Panc1 (cell line): ENCODE data around the gene TMEM31. TPM values are rescaled to one million over a fixed set of nuclear protein-coding genes. Genes with fewer than 3 reads are reported as not detected.

Experiments
- ATAC-seq: fragments of 200-7000 bp; cut with Tn5 transposase; 2 replicates; pipeline ENCODE4 v1.9.1; 2020; ENCODE audit warnings: mild to moderate bottlenecking, moderate library complexity
- BruUV-seq: library from RNA; stranded (reverse); fragments of 400-500 nt; replicated peaks from 2 replicates; lab custom pipeline; 2021; lab: Mats Ljungman, UMichigan
- CTCF ChIA-PET: fragments of 300-600 bp; sonication (Branson Sonifier 250); formaldehyde crosslinking; loops from one replicate; lab custom pipeline; 2022; ENCODE audit warnings: antibody characterized with exemption; lab: Charles Lee
- POLR2A ChIA-PET: fragments of 300-600 bp; sonication (Branson Sonifier 250); formaldehyde crosslinking; loops from one replicate; lab custom pipeline; 2022; ENCODE audit warnings: antibody characterized with exemption; lab: Charles Lee
- DNase-seq: peaks from one replicate; pipeline ENCODE4 v3.0.0-alpha.2; 2010; ENCODE audit warnings: low read depth, low spot score
- H3K27ac ChIP-seq: 2 replicates; pipeline ENCODE4 v1.5.1; 2011; ENCODE audit warnings: mild to moderate bottlenecking, low read length, inconsistent platforms
- H3K27me3 ChIP-seq: fragments of 200-500 bp; sonication (Bioruptor generic); 2 replicates; pipeline ENCODE4 v1.6.0; 2014; ENCODE audit warnings: low read length, inconsistent platforms; ENCODE audit not compliant: control insufficient read depth, insufficient read depth
- H3K36me3 ChIP-seq: fragments of 200-500 bp; sonication (Bioruptor generic); 2 replicates; pipeline ENCODE4 v1.5.1; 2014; ENCODE audit warnings: inconsistent platforms, mild to moderate bottlenecking, low read length, moderate library complexity; ENCODE audit not compliant: control insufficient read depth, insufficient read depth
- H3K4me1 ChIP-seq: 2 replicates; pipeline ENCODE4 v1.5.1; 2011; ENCODE audit warnings: inconsistent platforms, mild to moderate bottlenecking, low read length, moderate library complexity; ENCODE audit not compliant: control insufficient read depth, insufficient read depth
- H3K4me3 ChIP-seq, 2 experiments: 2 replicates each; pipeline ENCODE4 v1.5.1; 2011 to 2012; ENCODE audit warnings: low read depth in 2 of 2, low read length in 2 of 2, mild to moderate bottlenecking in 2 of 2, inconsistent platforms in 1 of 2, moderate library complexity in 1 of 2
- H3K9me3 ChIP-seq: fragments of 200-500 bp; sonication (Bioruptor generic); 2 replicates; pipeline ENCODE4 v1.5.1; 2014; ENCODE audit warnings: low read depth, mild to moderate bottlenecking, inconsistent platforms, low read length, moderate library complexity; ENCODE audit not compliant: control insufficient read depth, insufficient read depth
- POLR2AphosphoS5 ChIP-seq: IDR thresholded peaks from 2 replicates; pipeline ENCODE4 v1.6.1; 2012; ENCODE audit warnings: mild to moderate bottlenecking, low read depth, low read length, moderate library complexity
- SIN3A ChIP-seq: IDR thresholded peaks from 2 replicates; pipeline ENCODE4 v1.6.1; 2012; ENCODE audit warnings: low read depth, mild to moderate bottlenecking, low read length, moderate library complexity, borderline replicate concordance; ENCODE audit not compliant: insufficient read depth
- TCF7L2 ChIP-seq: IDR thresholded peaks from 2 replicates; pipeline ENCODE4 v1.6.1; 2011; ENCODE audit warnings: mild to moderate bottlenecking, low read depth, low read length, inconsistent platforms
- in situ Hi-C: cut with HindIII; loops from 2 replicates; pipeline ENCODE4 v1.10.0; 2016; ENCODE audit warnings: low sequenced_read_pairs, low pct_unique_long_range_greater_than_20kb
- intact Hi-C: fragments of 100-400 bp; cut with micrococcal nuclease; formaldehyde crosslinking; loops from one replicate; pipeline ENCODE4 v1.10.0; 2022; ENCODE audit not compliant: unreplicated experiment
- total RNA-seq: library from RNA; stranded (reverse); gene quantifications from one replicate; pipeline ENCODE4 v1.2.1, GENCODE V29; 2021; ENCODE audit not compliant: unreplicated experiment
- TF ChIP-seq, protein P1 (sequence below), 2 experiments: IDR thresholded peaks; 2 replicates each; pipeline ENCODE4 v1.6.1; 2011 to 2012; ENCODE audit warnings: low read depth in 2 of 2, control low read depth in 1 of 2, low read length in 1 of 2, mild to moderate bottlenecking in 1 of 2, moderate library complexity in 1 of 2; ENCODE audit not compliant: insufficient read depth in 1 of 2
- TF ChIP-seq, protein P2 (sequence below): fragments of 450-650 bp; IDR thresholded peaks from 2 replicates; pipeline ENCODE4 v1.5.1; 2017; ENCODE audit warnings: mild to moderate bottlenecking

TMEM31 gene
- total RNA-seq, 1 experiment from 2014 or later: not detected

DNA sequence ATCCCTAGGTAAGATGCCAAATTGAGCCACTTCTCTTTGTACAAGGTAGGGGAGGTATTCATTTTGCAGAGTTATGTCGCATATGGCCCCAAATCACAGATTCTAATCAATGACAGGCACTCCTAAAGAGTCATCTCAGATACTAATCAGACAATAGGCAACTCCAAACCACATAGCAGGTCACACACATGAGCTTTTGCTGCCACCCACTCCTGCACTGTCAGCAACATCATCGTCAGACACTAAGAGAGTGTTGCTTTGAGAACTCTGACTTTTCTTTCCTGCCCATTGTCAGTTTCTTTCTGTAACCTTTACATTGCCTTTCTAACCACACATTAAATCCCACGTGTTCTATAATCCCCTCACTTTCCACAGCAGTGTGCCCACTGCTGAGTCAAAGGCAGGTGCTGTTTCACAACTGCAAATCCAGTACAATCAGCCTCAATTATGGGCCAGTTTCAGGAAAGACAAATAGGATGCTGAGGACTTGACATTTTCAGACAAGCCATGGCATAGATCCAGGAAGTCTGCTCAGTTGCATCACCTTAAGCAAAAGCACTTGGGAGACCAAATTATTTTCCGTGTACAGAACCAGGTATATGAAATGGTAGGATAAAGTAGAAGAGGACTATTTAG, 23.5 kb downstream of the TMEM31 start:
- Histone ChIP-seq H3K27ac (no peak overlapping the region), H3K4me3 (no peak overlapping the region), H3K27me3 (peaks cover 9% of the 10 kb centered on the region), H3K36me3 (no peaks in the 10 kb centered on the region), H3K9me3 (no peaks in the 10 kb centered on the region), H3K4me1 (no peaks in the 10 kb centered on the region)
- ChIA-PET POLR2A (no interaction called here), CTCF (no interaction called here)
- in situ Hi-C loops: no loop called here
- TF ChIP-seq POLR2AphosphoS5 (no peak), TCF7L2 (no peak), SIN3A (no peak)
- TF ChIP-seq, protein P1, sequence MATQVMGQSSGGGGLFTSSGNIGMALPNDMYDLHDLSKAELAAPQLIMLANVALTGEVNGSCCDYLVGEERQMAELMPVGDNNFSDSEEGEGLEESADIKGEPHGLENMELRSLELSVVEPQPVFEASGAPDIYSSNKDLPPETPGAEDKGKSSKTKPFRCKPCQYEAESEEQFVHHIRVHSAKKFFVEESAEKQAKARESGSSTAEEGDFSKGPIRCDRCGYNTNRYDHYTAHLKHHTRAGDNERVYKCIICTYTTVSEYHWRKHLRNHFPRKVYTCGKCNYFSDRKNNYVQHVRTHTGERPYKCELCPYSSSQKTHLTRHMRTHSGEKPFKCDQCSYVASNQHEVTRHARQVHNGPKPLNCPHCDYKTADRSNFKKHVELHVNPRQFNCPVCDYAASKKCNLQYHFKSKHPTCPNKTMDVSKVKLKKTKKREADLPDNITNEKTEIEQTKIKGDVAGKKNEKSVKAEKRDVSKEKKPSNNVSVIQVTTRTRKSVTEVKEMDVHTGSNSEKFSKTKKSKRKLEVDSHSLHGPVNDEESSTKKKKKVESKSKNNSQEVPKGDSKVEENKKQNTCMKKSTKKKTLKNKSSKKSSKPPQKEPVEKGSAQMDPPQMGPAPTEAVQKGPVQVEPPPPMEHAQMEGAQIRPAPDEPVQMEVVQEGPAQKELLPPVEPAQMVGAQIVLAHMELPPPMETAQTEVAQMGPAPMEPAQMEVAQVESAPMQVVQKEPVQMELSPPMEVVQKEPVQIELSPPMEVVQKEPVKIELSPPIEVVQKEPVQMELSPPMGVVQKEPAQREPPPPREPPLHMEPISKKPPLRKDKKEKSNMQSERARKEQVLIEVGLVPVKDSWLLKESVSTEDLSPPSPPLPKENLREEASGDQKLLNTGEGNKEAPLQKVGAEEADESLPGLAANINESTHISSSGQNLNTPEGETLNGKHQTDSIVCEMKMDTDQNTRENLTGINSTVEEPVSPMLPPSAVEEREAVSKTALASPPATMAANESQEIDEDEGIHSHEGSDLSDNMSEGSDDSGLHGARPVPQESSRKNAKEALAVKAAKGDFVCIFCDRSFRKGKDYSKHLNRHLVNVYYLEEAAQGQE (IDR thresholded peaks at IDR 0.05; ENCODE audit: insufficient read depth in 1 of 2, low read depth in 2 of 2, low read length in 1 of 2): no peak
- TF ChIP-seq, protein P2, sequence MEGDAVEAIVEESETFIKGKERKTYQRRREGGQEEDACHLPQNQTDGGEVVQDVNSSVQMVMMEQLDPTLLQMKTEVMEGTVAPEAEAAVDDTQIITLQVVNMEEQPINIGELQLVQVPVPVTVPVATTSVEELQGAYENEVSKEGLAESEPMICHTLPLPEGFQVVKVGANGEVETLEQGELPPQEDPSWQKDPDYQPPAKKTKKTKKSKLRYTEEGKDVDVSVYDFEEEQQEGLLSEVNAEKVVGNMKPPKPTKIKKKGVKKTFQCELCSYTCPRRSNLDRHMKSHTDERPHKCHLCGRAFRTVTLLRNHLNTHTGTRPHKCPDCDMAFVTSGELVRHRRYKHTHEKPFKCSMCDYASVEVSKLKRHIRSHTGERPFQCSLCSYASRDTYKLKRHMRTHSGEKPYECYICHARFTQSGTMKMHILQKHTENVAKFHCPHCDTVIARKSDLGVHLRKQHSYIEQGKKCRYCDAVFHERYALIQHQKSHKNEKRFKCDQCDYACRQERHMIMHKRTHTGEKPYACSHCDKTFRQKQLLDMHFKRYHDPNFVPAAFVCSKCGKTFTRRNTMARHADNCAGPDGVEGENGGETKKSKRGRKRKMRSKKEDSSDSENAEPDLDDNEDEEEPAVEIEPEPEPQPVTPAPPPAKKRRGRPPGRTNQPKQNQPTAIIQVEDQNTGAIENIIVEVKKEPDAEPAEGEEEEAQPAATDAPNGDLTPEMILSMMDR: no peak
- no peak for DNase-seq
- ATAC-seq: no peak
- BruUV-seq: no TSS peak
- intact Hi-C loops: no loop called here

DNA sequence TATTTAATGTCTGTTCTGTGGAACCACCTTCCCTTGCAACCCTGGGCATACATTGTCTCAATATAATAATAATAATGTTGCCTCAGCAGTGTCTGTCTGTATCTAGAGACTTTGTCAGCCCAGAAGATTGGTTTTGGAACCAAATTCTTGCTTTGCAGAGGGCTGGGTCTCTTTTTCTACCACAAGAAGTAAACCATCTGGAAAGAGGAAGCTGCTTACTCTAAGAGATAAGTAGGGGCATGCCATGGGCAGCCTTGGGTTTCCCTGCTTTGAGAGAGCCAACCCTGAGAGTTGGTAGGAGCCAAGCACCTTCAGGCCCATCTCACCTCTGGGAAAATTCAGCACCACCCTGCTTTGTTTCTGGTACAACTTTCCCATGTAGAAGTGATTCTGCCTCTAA, 27.0 kb downstream of the TMEM31 start:
- CTCF ChIA-PET: no interaction called here
- DNase-seq: no peak
- TF ChIP-seq, protein P1 (IDR thresholded peaks at IDR 0.05; ENCODE audit: insufficient read depth in 1 of 2, low read depth in 2 of 2, low read length in 1 of 2): no peak
- TF ChIP-seq TCF7L2 (no peak), SIN3A (no peak), POLR2AphosphoS5 (no peak)
- TF ChIP-seq, protein P2: no peak
- POLR2A ChIA-PET: no interaction called here
- no TSS peak for BruUV-seq
- in situ Hi-C loops (no loop called here), intact Hi-C loops (no loop called here)
- Histone ChIP-seq H3K9me3 (no peaks in the 10 kb centered on the region), H3K4me3 (no peak overlapping the region), H3K27ac (no peak overlapping the region), H3K4me1 (no peaks in the 10 kb centered on the region), H3K27me3 (peaks cover 5% of the 10 kb centered on the region), H3K36me3 (no peaks in the 10 kb centered on the region)
- ATAC-seq: no peak
